ENCODE results near the gene UPK3A.

DNA sequence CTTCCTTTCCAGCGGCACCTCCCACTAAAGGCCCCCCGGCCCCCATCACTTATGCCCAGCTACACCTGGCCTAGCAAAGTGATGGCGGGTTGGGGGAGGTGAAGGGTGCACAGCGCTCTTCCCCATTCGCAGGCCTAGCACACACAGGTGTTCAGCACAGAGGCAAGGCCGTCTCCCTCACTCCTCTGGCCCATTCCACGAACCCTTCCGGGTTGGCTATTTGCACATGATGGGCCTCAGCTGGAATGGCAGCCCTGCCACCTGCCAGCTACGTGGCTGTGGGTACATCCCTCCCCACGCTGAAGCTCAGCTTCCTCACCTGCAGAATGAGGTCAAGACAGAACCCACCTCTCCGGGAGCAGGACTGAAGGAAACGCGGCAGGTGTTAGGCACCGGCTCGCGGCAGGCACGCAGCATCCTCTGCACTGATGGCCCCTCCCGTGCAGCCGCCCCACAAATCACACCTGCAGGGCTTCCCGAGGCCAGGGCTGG lies 48.9 kb upstream of the UPK3A start:
- TF ChIP-seq, protein P1, sequence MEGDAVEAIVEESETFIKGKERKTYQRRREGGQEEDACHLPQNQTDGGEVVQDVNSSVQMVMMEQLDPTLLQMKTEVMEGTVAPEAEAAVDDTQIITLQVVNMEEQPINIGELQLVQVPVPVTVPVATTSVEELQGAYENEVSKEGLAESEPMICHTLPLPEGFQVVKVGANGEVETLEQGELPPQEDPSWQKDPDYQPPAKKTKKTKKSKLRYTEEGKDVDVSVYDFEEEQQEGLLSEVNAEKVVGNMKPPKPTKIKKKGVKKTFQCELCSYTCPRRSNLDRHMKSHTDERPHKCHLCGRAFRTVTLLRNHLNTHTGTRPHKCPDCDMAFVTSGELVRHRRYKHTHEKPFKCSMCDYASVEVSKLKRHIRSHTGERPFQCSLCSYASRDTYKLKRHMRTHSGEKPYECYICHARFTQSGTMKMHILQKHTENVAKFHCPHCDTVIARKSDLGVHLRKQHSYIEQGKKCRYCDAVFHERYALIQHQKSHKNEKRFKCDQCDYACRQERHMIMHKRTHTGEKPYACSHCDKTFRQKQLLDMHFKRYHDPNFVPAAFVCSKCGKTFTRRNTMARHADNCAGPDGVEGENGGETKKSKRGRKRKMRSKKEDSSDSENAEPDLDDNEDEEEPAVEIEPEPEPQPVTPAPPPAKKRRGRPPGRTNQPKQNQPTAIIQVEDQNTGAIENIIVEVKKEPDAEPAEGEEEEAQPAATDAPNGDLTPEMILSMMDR (IDR thresholded peaks at IDR 0.05), result no peak
- no peak for TF ChIP-seq POLR2A (IDR thresholded peaks at IDR 0.05)
